Middle frontal gyrus (tissue), 1 donor: ENCODE measurements around the gene SLC35D2.
"Not testable (repeated sequence)": the region's sequence is repeated elsewhere in the genome, so short reads cannot be mapped to it uniquely, and the experiment has no call there.

Source experiments
- DNase-seq: peaks from one replicate; pipeline ENCODE4 v3.0.0-alpha.2; 2015; ENCODE audit warnings: low spot score; ENCODE audit errors: extremely low spot score

The SLC35D2 gene

GRCh38 chr9:96400132-96400910, 16.8 kb upstream of the SLC35D2 start:
- no peak for DNase-seq

- DNase-seq, result no peak
Observed at GRCh38 chr9:96399325-96399633, 15.8 kb upstream of the SLC35D2 start.

- no peak for DNase-seq
Observed at GRCh38 chr9:96398582-96399324, 15.2 kb upstream of the SLC35D2 start.

GRCh38 chr9:96395964-96396363, 12.5 kb upstream of the SLC35D2 start:
- DNase-seq, result no peak

- DNase-seq, result no peak
Observed at GRCh38 chr9:96394832-96395496, 11.5 kb upstream of the SLC35D2 start.

GRCh38 chr9:96392263-96392662, 8.8 kb upstream of the SLC35D2 start:
- no peak for DNase-seq

- DNase-seq, result no peak
Observed at GRCh38 chr9:96391021-96391765, 7.7 kb upstream of the SLC35D2 start.

GRCh38 chr9:96388144-96388543, 4.6 kb upstream of the SLC35D2 start:
- DNase-seq, result no peak

GRCh38 chr9:96386157-96386556, 2.6 kb upstream of the SLC35D2 start:
- no peak for DNase-seq

GRCh38 chr9:96382839-96383164, 709 bp downstream of the SLC35D2 start:
- DNase-seq, result no peak

- no peak for DNase-seq
Observed at GRCh38 chr9:96382175-96382574, 1.3 kb downstream of the SLC35D2 start.

GRCh38 chr9:96381696-96382095, 1.8 kb downstream of the SLC35D2 start:
- DNase-seq, result no peak

- DNase-seq, result no peak
Observed at GRCh38 chr9:96381125-96381524, 2.4 kb downstream of the SLC35D2 start.

GRCh38 chr9:96379461-96379860, 4.0 kb downstream of the SLC35D2 start:
- DNase-seq, result no peak

- no peak for DNase-seq
Observed at GRCh38 chr9:96378187-96378586, 5.3 kb downstream of the SLC35D2 start.

- DNase-seq, result no peak
Observed at GRCh38 chr9:96376891-96377874, 6.3 kb downstream of the SLC35D2 start.

GRCh38 chr9:96375507-96375906, 8.0 kb downstream of the SLC35D2 start:
- DNase-seq, result not testable (repeated sequence)

GRCh38 chr9:96367943-96368342, 15.6 kb downstream of the SLC35D2 start:
- no peak for DNase-seq

GRCh38 chr9:96363175-96363967, 20.1 kb downstream of the SLC35D2 start:
- DNase-seq, result no peak

- not testable (repeated sequence) for DNase-seq
Observed at GRCh38 chr9:96362119-96362518, 21.4 kb downstream of the SLC35D2 start.
